Upper lobe of left lung (tissue), 6 donors: ENCODE results near the gene CCT8L2. TPM values are rescaled to one million over a fixed set of nuclear protein-coding genes. Genes with fewer than 3 reads are reported as not detected.
"Not testable (repeated sequence)": the region's sequence is repeated elsewhere in the genome, so short reads cannot be mapped to it uniquely, and the experiment has no call there.

ENCODE experiments used
- ATAC-seq, 2 donors: fragments of 200-7000 bp; cut with Tn5 transposase; one replicate each; pipeline ENCODE4 v1.9.1; 2022; ENCODE audit warnings: mild to moderate bottlenecking in 2 of 2, moderate library complexity in 2 of 2; ENCODE audit not compliant: low FRiP score in 2 of 2
- DNase-seq, 2 donors: peaks; one replicate each; pipeline ENCODE4 v3.0.0-alpha.2; 2019 to 2020
- H3K27ac ChIP-seq, 4 donors: fragments of 200-600 bp; sonication (generic); one replicate each; pipeline ENCODE4 v1.5.1; 2016 to 2019
- H3K27me3 ChIP-seq, 4 donors: fragments of 200-600 bp; sonication (generic); one replicate each; pipeline ENCODE4 v1.5.1; 2017 to 2019
- H3K36me3 ChIP-seq, 4 donors: fragments of 200-600 bp; sonication (generic); one replicate each; pipeline ENCODE4 v1.5.1; 2016 to 2019
- H3K4me1 ChIP-seq, 4 donors: fragments of 200-600 bp; sonication (generic); one replicate each; pipeline ENCODE4 v1.5.1; 2018 to 2019
- H3K4me3 ChIP-seq, 4 donors: fragments of 200-600 bp; sonication (generic); one replicate each; pipeline ENCODE4 v1.5.1; 2017 to 2019; ENCODE audit warnings: mild to moderate bottlenecking in 2 of 4, moderate library complexity in 1 of 4
- H3K9me3 ChIP-seq, 4 donors: fragments of 200-600 bp; sonication (generic); one replicate each; pipeline ENCODE4 v1.5.1; 2018 to 2019
- WGBS, 2 donors: methylation state at CpG; one replicate each; pipeline ENCODE4 v1.1.5; 2017 to 2018; 5-methylcytosine and 5-hydroxymethylcytosine counted together
- total RNA-seq, 6 donors: library from RNA; depleted of rRNA in 4 of 6; stranded (reverse); fragments of >200 nt in 4 of 6; gene quantifications; one replicate each; pipeline versions ENCODE4 v1.1.0 to v1.2.1, GENCODE V29; 2016 to 2021
- donor health status: DM: no; HTN: no; CAD: no; lungs with moderate emphysema.
- donor health status: DM: no; HTN: yes; CAD: no; lungs with severe emphysema.

CCT8L2 gene
- not detected for total RNA-seq

- H3K36me3 ChIP-seq, H3K4me3 ChIP-seq, ATAC-seq, H3K27ac ChIP-seq, H3K27me3 ChIP-seq, H3K9me3 ChIP-seq, H3K4me1 ChIP-seq, DNase-seq: not testable (repeated sequence)
- WGBS, 2 donors: 42% methylated on average over 1 of the region's 1 CpG; no CpG with 5 or more reads in 1 of the 2 donors
Observed at GRCh38 chr22:16592710-16593109, at the start of gene CCT8L2. Gene CCT8L2 (minus strand): TSS chr22:16592810. CDS start chr22:16592550, 260 bp downstream.

- H3K4me1 ChIP-seq, H3K9me3 ChIP-seq, H3K36me3 ChIP-seq, H3K27me3 ChIP-seq, H3K4me3 ChIP-seq, DNase-seq, H3K27ac ChIP-seq, ATAC-seq: not testable (repeated sequence)
- 70 to 83% methylated on average over 1 of the region's 1 CpG for WGBS, 2 donors
Observed at GRCh38 chr22:16635442-16635841, 42.8 kb upstream of the CCT8L2 start.

GRCh38 chr22:16634092-16634491 lies 41.5 kb upstream of the CCT8L2 start:
- not testable (repeated sequence) for H3K4me3 ChIP-seq, H3K27ac ChIP-seq, H3K27me3 ChIP-seq, DNase-seq, H3K9me3 ChIP-seq, H3K4me1 ChIP-seq, H3K36me3 ChIP-seq, ATAC-seq

- WGBS, 2 donors: 90 to 95% methylated on average over 1 of the region's 1 CpG
- not testable (repeated sequence) for H3K27me3 ChIP-seq, H3K4me3 ChIP-seq, DNase-seq, H3K36me3 ChIP-seq, H3K4me1 ChIP-seq, H3K9me3 ChIP-seq, H3K27ac ChIP-seq, ATAC-seq
Observed at GRCh38 chr22:16628476-16628875, 35.9 kb upstream of the CCT8L2 start.

GRCh38 chr22:16625018-16625417 lies 32.4 kb upstream of the CCT8L2 start:
- not testable (repeated sequence) for H3K27me3 ChIP-seq, DNase-seq, H3K4me1 ChIP-seq, H3K36me3 ChIP-seq, H3K9me3 ChIP-seq, ATAC-seq, H3K4me3 ChIP-seq, H3K27ac ChIP-seq
- WGBS, 2 donors: 53 to 57% methylated on average over 2 of the region's 2 CpGs

- not testable (repeated sequence) for H3K4me1 ChIP-seq, H3K27me3 ChIP-seq, H3K9me3 ChIP-seq, ATAC-seq, H3K4me3 ChIP-seq, H3K27ac ChIP-seq, H3K36me3 ChIP-seq, DNase-seq
Observed at GRCh38 chr22:16623595-16623994, 31.0 kb upstream of the CCT8L2 start.

- ATAC-seq, H3K36me3 ChIP-seq, H3K9me3 ChIP-seq, H3K4me1 ChIP-seq, DNase-seq, H3K27me3 ChIP-seq, H3K27ac ChIP-seq, H3K4me3 ChIP-seq: not testable (repeated sequence)
- WGBS, 2 donors: 51 to 52% methylated on average over 3 of the region's 3 CpGs
Observed at GRCh38 chr22:16617516-16617915, 24.9 kb upstream of the CCT8L2 start.

- not testable (repeated sequence) for H3K4me1 ChIP-seq, DNase-seq, ATAC-seq, H3K27me3 ChIP-seq, H3K9me3 ChIP-seq, H3K36me3 ChIP-seq, H3K27ac ChIP-seq, H3K4me3 ChIP-seq
- WGBS, 2 donors: 80 to 82% methylated on average over 3 of the region's 3 CpGs
Observed at GRCh38 chr22:16616390-16616938, 23.9 kb upstream of the CCT8L2 start.

- H3K9me3 ChIP-seq, H3K27ac ChIP-seq, H3K4me1 ChIP-seq, H3K4me3 ChIP-seq, DNase-seq, H3K27me3 ChIP-seq, H3K36me3 ChIP-seq, ATAC-seq: not testable (repeated sequence)
- 72 to 83% methylated on average over 5 of the region's 5 CpGs for WGBS, 2 donors
Observed at GRCh38 chr22:16615606-16616245, 23.1 kb upstream of the CCT8L2 start.
